K562 (cell line): Measurements from ENCODE around the gene ZNF80. TPM values are rescaled to one million over a fixed set of nuclear protein-coding genes. Genes with fewer than 3 reads are reported as not detected.
A peak's percentile ranks its signal among the peaks of the same experiment; 100 is the strongest.

Experiments used
- ATF3 ChIP-seq, 2 experiments: fragments of 450-650 bp in 1 of 2; sonication (generic) in 1 of 2; formaldehyde crosslinking in 1 of 2; IDR thresholded peaks in 1 of 2; conservative IDR thresholded peaks in 1 of 2; 2 replicates each; pipeline versions ENCODE4 v1.6.1 to v1.8.1; 2016 to 2023; ENCODE audit warnings: mild to moderate bottlenecking in 2 of 2, moderate library complexity in 2 of 2, inconsistent platforms in 1 of 2, missing genetic modification reagents in 1 of 2
- BACH1 ChIP-seq: fragments of 200-800 bp; sonication (Bioruptor generic); IDR thresholded peaks from 2 replicates; pipeline ENCODE4 v1.6.1; 2016; ENCODE audit warnings: missing genetic modification characterization, missing compliant biosample characterization
- CEBPG ChIP-seq, 3 experiments: fragments of 200-800 bp in 1 of 3; sonication (Bioruptor generic) in 1 of 3; sonication (generic) in 1 of 3; formaldehyde crosslinking in 1 of 3; IDR thresholded peaks in 2 of 3; conservative IDR thresholded peaks in 1 of 3; 2 replicates each; pipeline versions ENCODE4 v1.6.1 to v1.8.0; 2016 to 2022; ENCODE audit warnings: missing compliant biosample characterization in 2 of 3, missing genetic modification characterization in 2 of 3, mild to moderate bottlenecking in 1 of 3, missing genetic modification reagents in 1 of 3
- EZH2 ChIP-seq: IDR thresholded peaks from 2 replicates; pipeline ENCODE4 v1.6.1; 2012; ENCODE audit warnings: low read depth, mild to moderate bottlenecking, inconsistent platforms, low read length, borderline replicate concordance
- FOSL1 ChIP-seq: fragments of 200-800 bp; sonication (Bioruptor generic); conservative IDR thresholded peaks from 2 replicates; pipeline ENCODE4 v1.6.1; 2016; ENCODE audit warnings: missing genetic modification characterization, missing compliant biosample characterization
- ILK ChIP-seq: fragments of 450-650 bp; IDR thresholded peaks from 2 replicates; pipeline ENCODE4 v1.6.1; 2016; ENCODE audit warnings: missing genetic modification characterization, low read depth, mild to moderate bottlenecking, missing compliant biosample characterization, moderate library complexity, borderline replicate concordance
- IRF2 ChIP-seq: sonication (generic); formaldehyde crosslinking; IDR thresholded peaks from 2 replicates; pipeline ENCODE4 v1.8.1; 2022; ENCODE audit warnings: mild to moderate bottlenecking, missing genetic modification reagents
- JUND ChIP-seq, 2 experiments: IDR thresholded peaks; 2 replicates in 1 of 2; 3 replicates in 1 of 2; pipeline ENCODE4 v1.6.1; 2011; ENCODE audit warnings: borderline replicate concordance in 2 of 2, low read depth in 2 of 2, low read length in 2 of 2, improper control_type of control experiment in 1 of 2, missing biosample characterization in 1 of 2, missing genetic modification characterization in 1 of 2, missing genetic modification reagents in 1 of 2
- KLF16 ChIP-seq: IDR thresholded peaks from 2 replicates; pipeline ENCODE4 v1.6.1; 2016; ENCODE audit warnings: antibody characterized with exemption
- MEF2A ChIP-seq: IDR thresholded peaks from 2 replicates; pipeline ENCODE4 v1.6.1; 2011; ENCODE audit warnings: low read depth, mild to moderate bottlenecking, low read length, moderate library complexity; ENCODE audit not compliant: control insufficient read depth
- PKNOX1 ChIP-seq: fragments of 450-650 bp; IDR thresholded peaks from 2 replicates; pipeline ENCODE4 v1.6.1; 2016
- PRMT5 ChIP-seq: sonication (generic); formaldehyde crosslinking; IDR thresholded peaks from 2 replicates; pipeline ENCODE4 v1.5.0; 2020; ENCODE audit warnings: missing genetic modification reagents
- SIRT6 ChIP-seq: IDR thresholded peaks from one replicate; pipeline ENCODE4 v1.6.1; 2012; ENCODE audit warnings: low read depth, mild to moderate bottlenecking, control low read depth, inconsistent platforms, low read length, moderate library complexity
- TARDBP ChIP-seq: fragments of 450-650 bp; IDR thresholded peaks from 2 replicates; pipeline ENCODE4 v1.6.1; 2016
- TRIM25 ChIP-seq: fragments of 450-650 bp; IDR thresholded peaks from 2 replicates; pipeline ENCODE4 v1.7.0; 2016; ENCODE audit warnings: borderline replicate concordance
- ZC3H8 ChIP-seq: fragments of 450-650 bp; IDR thresholded peaks from 2 replicates; pipeline ENCODE4 v1.6.1; 2017
- ZNF431 ChIP-seq: sonication (generic); formaldehyde crosslinking; IDR thresholded peaks from 2 replicates; pipeline ENCODE4 v1.8.0; 2022; ENCODE audit warnings: mild to moderate bottlenecking, missing genetic modification reagents
- ZNF589 ChIP-seq: fragments of 200-800 bp; sonication (Bioruptor generic); IDR thresholded peaks from 2 replicates; pipeline ENCODE4 v1.6.1; 2016; ENCODE audit warnings: low read depth, missing genetic modification characterization, missing compliant biosample characterization
- ZNF644 ChIP-seq: fragments of 200-800 bp; sonication (Bioruptor generic); IDR thresholded peaks from 2 replicates; pipeline ENCODE4 v1.6.1; 2016; ENCODE audit warnings: low read depth, missing genetic modification characterization, missing compliant biosample characterization
- polyA plus RNA-seq, 8 experiments: library from polyadenylated mRNA; depleted of rRNA in 4 of 8; stranded (reverse) in 5 of 8; unstranded in 3 of 8; fragments of >200 nt; fragmentation: Nextera tagmentation in 2 of 8; fragmentation: Illumina TruSeq in 1 of 8; extraction: Ambion mirVana in 2 of 8; extraction: Trizol in 1 of 8; gene quantifications; 2 replicates each; pipeline versions ENCODE4 v1.2.1 to v1.2.3, GENCODE V29; 2011 to 2014; ENCODE audit warnings: inconsistent platforms in 1 of 8, missing spikeins in 1 of 8
- total RNA-seq, 7 experiments: library from RNA; depleted of rRNA in 6 of 7; stranded (reverse); fragments of >200 nt in 6 of 7; fragmentation: Illumina TruSeq in 2 of 7; extraction: Trizol in 2 of 7; gene quantifications; 2 replicates each; pipeline versions ENCODE4 v1.2.1 to v1.2.3, GENCODE V29; 2011 to 2021; ENCODE audit warnings: low replicate concordance in 1 of 7
- TF ChIP-seq, protein P1 (sequence below): sonication (generic); formaldehyde crosslinking; IDR thresholded peaks from 2 replicates; pipeline ENCODE4 v1.9.0; 2022; ENCODE audit warnings: mild to moderate bottlenecking, missing genetic modification reagents
- TF ChIP-seq, protein P2 (sequence below), 2 experiments: fragments of 200-800 bp in 1 of 2; sonication (Bioruptor generic) in 1 of 2; sonication (generic) in 1 of 2; formaldehyde crosslinking in 1 of 2; IDR thresholded peaks in 1 of 2; conservative IDR thresholded peaks in 1 of 2; 2 replicates each; pipeline versions ENCODE4 v1.5.0 to v1.6.1; 2016 to 2020; ENCODE audit warnings: missing compliant biosample characterization in 1 of 2, missing genetic modification characterization in 1 of 2, missing genetic modification reagents in 1 of 2

Gene ZNF80
- total and polyA plus RNA-seq, 9 of the 15 experiments (the other 6 are each of a cell fraction or from before 2014, with no cell fraction given), result 0.01 to 0.07 (median 0.04) TPM; not detected in 3

GRCh38 chr3:114221165-114221880 is 16.1 kb downstream of the ZNF80 start (continued):
- TF ChIP-seq PKNOX1, result 0 out of 2 replicates have a peak, but pooled peaks have one; percentile 6
- no peak for TF ChIP-seq ILK (tag)
- peak; percentile 57; the same call in 1 of the 2 replicates for TF ChIP-seq ATF3 (IDR thresholded peaks at IDR 0.05)
- no peak for TF ChIP-seq ATF3 (CRISPR knock-in tag; conservative IDR thresholded peaks at IDR 0.05)
- peak; percentile 69 for TF ChIP-seq JUND (IDR thresholded peaks at IDR 0.05; ENCODE audit: borderline replicate concordance, low read depth, low read length)
- TF ChIP-seq JUND (tag; IDR thresholded peaks at IDR 0.05; ENCODE audit: borderline replicate concordance, low read depth, low read length), result peak; percentile 54; the same call in 1 of the 3 replicates
- TF ChIP-seq TARDBP, result no peak
- TF ChIP-seq ZNF644 (tag), result no peak
- TF ChIP-seq PRMT5 (CRISPR knock-in tag), result no peak
- TF ChIP-seq KLF16, result no peak
- TF ChIP-seq, protein P1, sequence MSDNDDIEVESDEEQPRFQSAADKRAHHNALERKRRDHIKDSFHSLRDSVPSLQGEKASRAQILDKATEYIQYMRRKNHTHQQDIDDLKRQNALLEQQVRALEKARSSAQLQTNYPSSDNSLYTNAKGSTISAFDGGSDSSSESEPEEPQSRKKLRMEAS (CRISPR knock-in tag), result no peak
- no peak for TF ChIP-seq IRF2 (CRISPR knock-in tag)
- no peak for TF ChIP-seq ZNF431 (CRISPR knock-in tag)
- TF ChIP-seq EZH2, result no peak
- TF ChIP-seq, protein P2, sequence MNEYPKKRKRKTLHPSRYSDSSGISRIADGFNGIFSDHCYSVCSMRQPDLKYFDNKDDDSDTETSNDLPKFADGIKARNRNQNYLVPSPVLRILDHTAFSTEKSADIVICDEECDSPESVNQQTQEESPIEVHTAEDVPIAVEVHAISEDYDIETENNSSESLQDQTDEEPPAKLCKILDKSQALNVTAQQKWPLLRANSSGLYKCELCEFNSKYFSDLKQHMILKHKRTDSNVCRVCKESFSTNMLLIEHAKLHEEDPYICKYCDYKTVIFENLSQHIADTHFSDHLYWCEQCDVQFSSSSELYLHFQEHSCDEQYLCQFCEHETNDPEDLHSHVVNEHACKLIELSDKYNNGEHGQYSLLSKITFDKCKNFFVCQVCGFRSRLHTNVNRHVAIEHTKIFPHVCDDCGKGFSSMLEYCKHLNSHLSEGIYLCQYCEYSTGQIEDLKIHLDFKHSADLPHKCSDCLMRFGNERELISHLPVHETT (CRISPR knock-in tag; conservative IDR thresholded peaks at IDR 0.05 in 1 of 2, IDR thresholded peaks at IDR 0.05 in 1 of 2), result no peak
- no peak for TF ChIP-seq MEF2A
- peak; percentile 78 for TF ChIP-seq FOSL1 (tag)
- TF ChIP-seq ZC3H8, result no peak
- TF ChIP-seq SIRT6, result no peak
- TF ChIP-seq CEBPG (CRISPR knock-in tag; IDR thresholded peaks at IDR 0.05), result no peak
- TF ChIP-seq CEBPG (tag; conservative IDR thresholded peaks at IDR 0.05 in 1 of 2, IDR thresholded peaks at IDR 0.05 in 1 of 2), result peak; percentile 22 to 80; a peak in 3 of 4 replicates
- no peak for TF ChIP-seq BACH1 (tag)
- peak; percentile 58 for TF ChIP-seq ZNF589 (CRISPR knock-in tag)
- TF ChIP-seq TRIM25, result no peak
